HFF-Myc (cell line): ENCODE data around the gene AMBRA1.

Source experiments
- DNase-seq: peaks from one replicate; pipeline ENCODE4 v3.0.0-alpha.2; 2011; ENCODE audit warnings: low read depth; ENCODE audit errors: extremely low read depth
- H3K4me3 ChIP-seq: replicated peaks from 2 replicates; pipeline ENCODE4 v1.5.1; 2011; ENCODE audit warnings: low read depth, mild to moderate bottlenecking, control low read depth, low read length
- TF ChIP-seq, protein P1 (sequence below): IDR thresholded peaks from 2 replicates; pipeline ENCODE4 v1.5.1; 2012; ENCODE audit warnings: mild to moderate bottlenecking, low read depth, low read length, control low read depth; ENCODE audit errors: missing control alignments

The AMBRA1 gene

GRCh38 chr11:46457021-46457420 is 136.8 kb downstream of the AMBRA1 start:
- no peak overlapping the region for H3K4me3 ChIP-seq
- TF ChIP-seq, protein P1, sequence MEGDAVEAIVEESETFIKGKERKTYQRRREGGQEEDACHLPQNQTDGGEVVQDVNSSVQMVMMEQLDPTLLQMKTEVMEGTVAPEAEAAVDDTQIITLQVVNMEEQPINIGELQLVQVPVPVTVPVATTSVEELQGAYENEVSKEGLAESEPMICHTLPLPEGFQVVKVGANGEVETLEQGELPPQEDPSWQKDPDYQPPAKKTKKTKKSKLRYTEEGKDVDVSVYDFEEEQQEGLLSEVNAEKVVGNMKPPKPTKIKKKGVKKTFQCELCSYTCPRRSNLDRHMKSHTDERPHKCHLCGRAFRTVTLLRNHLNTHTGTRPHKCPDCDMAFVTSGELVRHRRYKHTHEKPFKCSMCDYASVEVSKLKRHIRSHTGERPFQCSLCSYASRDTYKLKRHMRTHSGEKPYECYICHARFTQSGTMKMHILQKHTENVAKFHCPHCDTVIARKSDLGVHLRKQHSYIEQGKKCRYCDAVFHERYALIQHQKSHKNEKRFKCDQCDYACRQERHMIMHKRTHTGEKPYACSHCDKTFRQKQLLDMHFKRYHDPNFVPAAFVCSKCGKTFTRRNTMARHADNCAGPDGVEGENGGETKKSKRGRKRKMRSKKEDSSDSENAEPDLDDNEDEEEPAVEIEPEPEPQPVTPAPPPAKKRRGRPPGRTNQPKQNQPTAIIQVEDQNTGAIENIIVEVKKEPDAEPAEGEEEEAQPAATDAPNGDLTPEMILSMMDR = no peak
- no peak for DNase-seq

GRCh38 chr11:46456269-46457001 is 137.4 kb downstream of the AMBRA1 start:
- DNase-seq = no peak
- H3K4me3 ChIP-seq = no peak overlapping the region
- TF ChIP-seq, protein P1 = no peak

DNA sequence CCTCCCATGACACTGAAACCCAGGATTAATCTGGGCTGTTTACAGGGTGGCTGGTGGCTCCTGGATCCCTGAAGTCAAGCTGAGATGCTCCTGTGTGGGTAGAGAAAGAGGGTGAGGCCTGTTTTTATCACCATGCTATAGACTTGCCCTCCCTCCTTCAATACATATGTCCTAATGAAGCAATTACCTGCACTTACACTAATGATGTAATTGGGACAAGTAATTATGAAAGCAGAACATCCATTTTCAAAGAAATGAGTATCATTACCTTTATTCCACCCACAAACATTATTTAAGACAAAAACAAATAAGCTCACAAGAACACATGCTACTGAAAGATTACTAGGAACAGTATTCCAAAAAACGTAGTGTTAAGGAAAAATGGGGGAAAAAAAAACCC is 138.0 kb downstream of the AMBRA1 start:
- H3K4me3 ChIP-seq = no peak overlapping the region
- TF ChIP-seq, protein P1 = no peak
- no peak for DNase-seq

- TF ChIP-seq, protein P1 = no peak
- DNase-seq = no peak
- H3K4me3 ChIP-seq = no peak overlapping the region
Observed at GRCh38 chr11:46452918-46453517, 140.8 kb downstream of the AMBRA1 start.

DNA sequence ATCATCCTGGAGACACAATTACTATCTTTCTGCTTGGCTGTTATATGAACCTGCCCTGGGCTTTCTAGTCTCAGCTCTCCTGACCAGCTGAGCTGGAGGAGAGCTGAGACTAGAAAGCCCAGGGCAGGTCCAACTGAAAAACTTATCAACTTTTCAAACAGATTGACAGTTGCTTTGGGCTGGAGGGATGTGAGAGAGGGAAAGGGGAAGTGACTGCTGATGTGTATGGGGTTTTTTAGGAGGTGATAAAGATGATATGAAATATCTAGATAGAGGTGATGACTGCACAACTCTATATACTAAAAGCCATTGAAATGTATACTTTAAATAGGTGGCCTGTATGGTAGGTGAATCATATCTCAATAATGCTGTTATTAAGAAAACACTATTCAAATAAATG is 142.1 kb downstream of the AMBRA1 start:
- TF ChIP-seq, protein P1 = no peak
- no peak overlapping the region for H3K4me3 ChIP-seq
- DNase-seq = no peak

DNA sequence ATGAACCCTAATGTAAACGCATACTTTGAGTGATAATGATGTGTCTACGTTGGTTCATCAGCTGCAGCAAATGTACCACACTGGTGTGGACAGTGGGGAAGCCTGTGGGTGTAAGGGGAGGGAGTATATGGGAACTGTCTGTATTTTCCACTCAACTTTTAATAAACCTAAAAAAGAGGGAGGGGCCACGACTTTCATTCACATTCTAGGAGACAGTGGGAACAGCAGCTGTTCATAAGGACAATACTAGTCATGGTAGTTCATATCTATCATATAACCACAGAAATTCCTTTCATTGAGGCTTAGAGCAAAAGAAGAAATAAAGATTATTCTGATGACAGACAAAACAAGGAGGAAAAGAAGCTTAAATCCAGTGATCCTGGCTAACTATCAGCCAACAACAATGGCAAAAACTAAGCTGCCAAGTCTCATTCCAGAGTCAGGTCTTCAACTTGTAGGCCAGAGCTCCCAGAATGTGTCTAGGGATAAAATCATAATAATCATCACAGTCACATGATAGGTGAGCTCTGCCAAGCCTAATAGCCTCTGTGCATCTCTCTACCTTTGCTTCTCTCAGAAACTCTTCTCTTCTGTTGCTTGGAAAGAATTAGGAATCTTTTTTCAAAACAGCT is 142.9 kb downstream of the AMBRA1 start:
- TF ChIP-seq, protein P1 = no peak
- H3K4me3 ChIP-seq = no peak overlapping the region
- no peak for DNase-seq
